GM21576 (cell line): ENCODE data around the gene CPSF3.
"Not testable (repeated sequence)": the region's sequence is repeated elsewhere in the genome, so short reads cannot be mapped to it uniquely, and the experiment has no call there.

ENCODE experiments used
- ATAC-seq: cut with Tn5 transposase; IDR thresholded peaks from one replicate; pipeline ENCODE4 v1.9.1; 2021; ENCODE audit warnings: mild to moderate bottlenecking, moderate library complexity; ENCODE audit not compliant: unreplicated experiment

Gene CPSF3

GRCh38 chr2:9392898-9393765 is 30.3 kb upstream of the CPSF3 start:
- ATAC-seq = no peak

GRCh38 chr2:9394816-9395215 is 28.6 kb upstream of the CPSF3 start:
- ATAC-seq = no peak

GRCh38 chr2:9397201-9397600 is 26.3 kb upstream of the CPSF3 start:
- no peak for ATAC-seq

DNA sequence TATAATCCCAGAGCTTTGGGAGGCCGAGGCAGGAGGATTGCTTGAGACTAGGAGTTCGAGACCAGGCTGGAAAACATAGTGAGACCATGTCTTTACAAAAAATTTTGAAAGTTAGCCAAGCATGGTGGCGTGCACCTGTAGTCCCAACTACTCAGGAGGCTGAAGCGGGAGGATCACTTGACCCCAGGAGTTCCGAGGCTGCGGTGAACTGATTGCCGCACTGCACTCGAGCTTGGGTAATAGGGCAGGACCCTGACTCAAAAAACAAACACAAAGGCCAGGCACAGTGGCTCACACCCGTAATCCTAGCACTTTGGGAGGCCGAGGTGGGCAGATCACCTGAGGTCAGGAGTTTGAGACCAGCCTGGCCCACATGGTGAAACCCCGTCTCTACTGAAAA is 25.2 kb upstream of the CPSF3 start:
- not testable (repeated sequence) for ATAC-seq

DNA sequence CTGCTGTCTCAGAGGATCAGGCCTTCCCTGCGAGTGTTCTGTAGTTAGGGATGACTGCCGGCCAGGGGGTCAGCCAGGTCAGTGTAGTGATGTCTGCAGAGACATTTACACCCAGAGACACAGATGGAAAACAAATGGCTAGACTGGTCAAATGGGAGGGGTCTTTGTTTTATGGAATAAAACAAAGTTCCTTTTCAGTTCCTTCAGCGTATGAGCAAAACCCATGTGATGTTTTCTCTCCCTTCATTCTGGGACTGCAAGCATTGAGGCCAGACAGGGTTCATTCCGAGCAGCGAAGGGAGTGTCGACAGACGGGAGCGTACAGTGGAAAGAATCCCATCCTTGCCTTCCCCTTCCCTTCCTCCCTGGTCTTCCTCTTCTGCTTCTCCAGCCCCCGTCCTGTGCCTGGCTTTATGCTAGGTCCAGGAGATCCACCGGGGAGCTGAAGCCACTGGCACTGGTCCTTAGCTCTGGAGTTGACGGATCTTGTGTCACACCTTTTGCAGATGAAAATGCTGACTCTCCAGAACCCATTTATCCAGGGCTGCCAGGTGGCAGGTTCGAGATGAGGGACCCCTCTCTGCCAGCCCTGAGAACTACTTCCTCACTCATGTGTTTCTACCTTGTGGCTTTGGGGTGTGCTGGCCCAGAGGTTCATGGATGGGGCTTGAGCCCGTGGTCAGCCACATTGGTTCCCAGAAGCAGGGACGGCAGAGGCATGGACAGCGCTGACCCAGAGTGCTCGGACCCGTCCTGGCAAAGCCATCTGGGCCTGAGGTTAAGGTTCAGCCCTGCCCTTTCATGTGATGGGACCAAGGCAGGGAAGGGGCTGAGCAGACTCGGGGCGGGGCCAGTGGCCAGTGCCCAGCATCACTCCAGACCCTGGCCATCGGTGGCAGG is 24.3 kb upstream of the CPSF3 start:
- no peak for ATAC-seq

GRCh38 chr2:9400268-9401058 is 23.0 kb upstream of the CPSF3 start:
- no peak for ATAC-seq

- ATAC-seq = no peak
Observed at GRCh38 chr2:9401059-9401547, 22.4 kb upstream of the CPSF3 start.

- ATAC-seq = no peak
Observed at GRCh38 chr2:9401646-9402371, 21.6 kb upstream of the CPSF3 start.

- no peak for ATAC-seq
Observed at GRCh38 chr2:9403924-9404323, 19.5 kb upstream of the CPSF3 start.

DNA sequence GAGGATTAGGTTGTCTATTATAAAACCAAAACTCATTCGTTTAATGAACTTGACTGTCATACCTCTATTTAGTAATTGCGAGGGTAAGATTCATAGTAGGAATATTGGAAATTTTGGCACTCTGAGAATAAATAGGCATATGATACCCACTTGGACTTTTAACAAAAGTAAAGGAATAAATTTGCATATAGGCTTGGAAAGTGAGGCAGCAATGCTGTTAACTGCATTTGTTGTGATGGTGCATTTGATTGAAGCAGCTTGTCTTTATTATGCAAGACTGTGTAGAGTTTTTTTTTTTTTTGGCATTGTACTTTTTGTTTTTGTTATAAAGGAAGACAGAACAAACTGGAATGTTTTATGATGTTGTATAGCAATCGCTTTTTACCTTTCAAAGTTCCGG is 19.0 kb upstream of the CPSF3 start:
- ATAC-seq = no peak

DNA sequence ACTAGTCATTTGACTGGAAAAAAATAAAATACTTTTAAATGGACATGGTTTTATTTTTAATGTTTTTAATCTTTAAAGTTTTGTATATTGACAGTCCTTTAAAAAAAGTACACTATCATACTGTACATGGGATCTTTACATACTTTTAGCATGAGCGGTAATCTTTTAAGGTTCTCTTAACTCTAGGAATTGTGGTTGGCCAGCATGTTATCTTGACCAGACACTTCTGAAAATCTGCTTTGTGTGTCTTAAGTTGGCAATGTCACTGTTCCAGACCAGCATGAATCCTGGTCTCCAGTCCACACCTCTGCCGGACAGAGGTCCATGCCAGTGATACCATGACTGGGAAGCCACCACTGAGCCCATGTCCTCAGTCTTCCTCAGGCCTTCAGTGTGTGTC is 17.8 kb upstream of the CPSF3 start:
- no peak for ATAC-seq

GRCh38 chr2:9406529-9407362 is 16.7 kb upstream of the CPSF3 start:
- ATAC-seq = no peak

GRCh38 chr2:9407363-9407811 is 16.1 kb upstream of the CPSF3 start:
- ATAC-seq = no peak

GRCh38 chr2:9408641-9409151 is 14.8 kb upstream of the CPSF3 start:
- ATAC-seq = no peak

DNA sequence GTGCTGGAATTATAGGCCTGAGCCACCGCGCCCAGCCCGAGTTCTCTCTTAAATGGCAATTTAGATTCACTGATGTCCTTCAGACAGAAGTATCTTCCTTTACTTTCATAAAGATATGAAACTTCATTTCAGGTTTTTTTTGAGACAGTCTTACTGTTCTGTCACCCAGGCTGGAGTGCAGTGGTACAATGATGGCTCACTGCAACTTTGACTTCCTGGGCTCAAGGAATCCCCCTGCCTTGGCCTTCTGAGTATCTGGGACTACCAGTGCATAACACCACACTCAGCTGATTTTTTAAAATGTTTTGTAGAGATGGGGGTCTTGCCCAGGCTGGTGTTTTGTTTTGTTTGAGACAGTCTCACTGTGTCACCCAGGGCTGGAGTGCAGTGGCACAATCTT is 13.3 kb upstream of the CPSF3 start:
- no peak for ATAC-seq

DNA sequence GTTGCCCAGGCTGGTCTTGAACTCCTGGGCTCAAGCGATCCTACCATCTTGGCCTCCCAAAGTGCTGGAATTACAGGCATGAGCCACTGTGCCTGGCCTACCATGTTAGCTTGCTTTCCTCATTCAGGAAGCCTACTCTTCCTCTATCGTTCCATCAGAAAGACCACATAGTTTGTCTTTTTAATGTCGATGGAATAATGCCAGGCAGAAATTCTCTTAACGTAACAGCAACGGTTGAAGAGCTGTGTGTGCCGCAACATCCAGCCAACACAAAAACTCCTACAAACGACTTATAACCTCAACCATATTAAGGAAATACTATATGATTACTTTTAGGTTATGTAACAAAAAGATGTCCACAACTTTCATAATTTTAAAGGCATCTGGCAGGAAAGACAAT is 10.7 kb upstream of the CPSF3 start:
- no peak for ATAC-seq

- ATAC-seq = no peak
Observed at GRCh38 chr2:9415516-9416169, 7.8 kb upstream of the CPSF3 start.

- no peak for ATAC-seq
Observed at GRCh38 chr2:9416267-9416961, 7.0 kb upstream of the CPSF3 start.
